ENCODE results near the gene PREB.

Gene PREB, protein sequence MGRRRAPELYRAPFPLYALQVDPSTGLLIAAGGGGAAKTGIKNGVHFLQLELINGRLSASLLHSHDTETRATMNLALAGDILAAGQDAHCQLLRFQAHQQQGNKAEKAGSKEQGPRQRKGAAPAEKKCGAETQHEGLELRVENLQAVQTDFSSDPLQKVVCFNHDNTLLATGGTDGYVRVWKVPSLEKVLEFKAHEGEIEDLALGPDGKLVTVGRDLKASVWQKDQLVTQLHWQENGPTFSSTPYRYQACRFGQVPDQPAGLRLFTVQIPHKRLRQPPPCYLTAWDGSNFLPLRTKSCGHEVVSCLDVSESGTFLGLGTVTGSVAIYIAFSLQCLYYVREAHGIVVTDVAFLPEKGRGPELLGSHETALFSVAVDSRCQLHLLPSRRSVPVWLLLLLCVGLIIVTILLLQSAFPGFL

DNA sequence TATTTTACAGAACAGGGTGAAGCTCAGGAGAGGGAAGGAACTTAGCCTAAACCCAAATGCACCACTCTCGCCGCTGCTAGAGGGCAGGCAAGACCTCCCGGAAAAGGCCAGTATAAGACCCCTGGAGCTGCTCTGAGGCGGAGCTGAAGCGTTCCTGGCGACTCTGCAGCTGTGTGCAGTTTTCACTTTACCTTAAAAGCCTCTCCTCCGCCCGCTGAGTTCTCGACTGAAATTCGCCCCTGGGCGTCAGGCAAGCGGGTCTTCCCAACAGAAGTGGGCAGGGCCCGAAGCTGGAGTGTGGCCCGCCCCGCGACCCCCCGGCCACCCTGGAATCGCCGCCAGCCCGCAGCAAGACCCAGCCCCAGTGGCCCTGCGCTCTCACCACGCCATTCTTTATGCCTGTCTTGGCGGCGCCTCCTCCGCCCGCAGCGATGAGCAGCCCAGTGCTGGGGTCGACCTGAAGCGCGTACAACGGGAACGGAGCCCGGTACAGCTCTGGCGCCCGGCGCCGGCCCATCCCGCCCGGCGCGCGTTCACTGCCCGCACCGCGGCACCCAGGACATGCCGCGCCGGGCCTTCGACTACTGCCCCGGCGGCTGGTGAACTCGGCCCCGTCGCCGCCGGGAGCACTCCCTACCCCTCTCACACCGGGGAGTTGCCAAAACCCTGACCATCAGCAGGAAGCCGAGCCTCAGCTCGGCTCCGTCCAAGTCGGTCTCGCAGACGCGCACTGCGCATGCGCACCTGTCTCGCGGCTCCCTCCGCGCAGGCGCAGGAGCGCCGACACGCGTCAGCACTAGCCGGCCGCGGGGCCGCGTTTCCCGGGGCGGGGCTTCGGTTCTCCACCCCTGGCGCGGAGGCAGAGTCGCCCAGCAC is at the start of gene PREB:
TSS of gene PREB (minus strand) at position 732 of the 876 bp plus-strand sequence. CDS start at position 517, 215 bp downstream.
- TF ChIP-seq TAF1 (IDR thresholded peaks at IDR 0.05; ENCODE audit: low read depth) = peak; percentile 81
- TF ChIP-seq CEBPB (IDR thresholded peaks at IDR 0.05) = no peak
- peak; percentile 51; the same call in 1 of the 2 replicates for TF ChIP-seq CREB1 (IDR thresholded peaks at IDR 0.05; ENCODE audit: low read depth)
- TF ChIP-seq ZBTB7A (IDR thresholded peaks at IDR 0.05; ENCODE audit: low read depth) = peak; percentile 68; the same call in 1 of the 2 replicates

DNA sequence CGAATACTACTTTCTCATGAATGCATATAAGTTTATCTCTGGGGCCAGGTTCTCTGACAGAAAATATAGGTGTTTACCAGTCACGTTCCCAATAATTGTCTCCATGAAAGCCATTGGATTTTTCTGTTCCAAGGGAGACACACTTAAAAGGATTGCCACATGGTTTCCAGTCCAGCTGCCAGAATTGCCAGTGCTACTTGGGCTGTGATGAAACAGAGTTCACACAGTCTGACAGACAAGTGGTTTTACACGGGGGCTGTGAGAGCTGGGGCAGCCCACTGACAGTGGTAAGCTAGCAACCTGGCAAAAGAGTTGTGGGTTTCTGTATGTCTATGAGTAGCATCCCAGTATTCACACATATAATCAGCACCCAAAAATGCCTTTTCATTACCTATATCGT is 49.7 kb upstream of the PREB start:
- TF ChIP-seq TEAD4 (IDR thresholded peaks at IDR 0.05) (no peak), RAD21 (IDR thresholded peaks at IDR 0.05; ENCODE audit: low read depth) (no peak), EGR1 (IDR thresholded peaks at IDR 0.05) (no peak), ZBTB7A (IDR thresholded peaks at IDR 0.05; ENCODE audit: low read depth) (no peak), FOXM1 (IDR thresholded peaks at IDR 0.05; ENCODE audit: borderline replicate concordance, low read depth) (no peak), YY1 (IDR thresholded peaks at IDR 0.05; ENCODE audit: low read depth) (no peak), NFIC (IDR thresholded peaks at IDR 0.05) (no peak), TCF12 (IDR thresholded peaks at IDR 0.05; ENCODE audit: low read depth) (no peak), CREB1 (IDR thresholded peaks at IDR 0.05; ENCODE audit: low read depth) (no peak), EP300 (IDR thresholded peaks at IDR 0.05; ENCODE audit: borderline replicate concordance) (no peak), CEBPB (IDR thresholded peaks at IDR 0.05) (no peak), TAF1 (IDR thresholded peaks at IDR 0.05; ENCODE audit: low read depth) (no peak)
- TF ChIP-seq, protein P1, sequence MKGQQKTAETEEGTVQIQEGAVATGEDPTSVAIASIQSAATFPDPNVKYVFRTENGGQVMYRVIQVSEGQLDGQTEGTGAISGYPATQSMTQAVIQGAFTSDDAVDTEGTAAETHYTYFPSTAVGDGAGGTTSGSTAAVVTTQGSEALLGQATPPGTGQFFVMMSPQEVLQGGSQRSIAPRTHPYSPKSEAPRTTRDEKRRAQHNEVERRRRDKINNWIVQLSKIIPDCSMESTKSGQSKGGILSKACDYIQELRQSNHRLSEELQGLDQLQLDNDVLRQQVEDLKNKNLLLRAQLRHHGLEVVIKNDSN (IDR thresholded peaks at IDR 0.05) = no peak
- TF ChIP-seq, protein P2, sequence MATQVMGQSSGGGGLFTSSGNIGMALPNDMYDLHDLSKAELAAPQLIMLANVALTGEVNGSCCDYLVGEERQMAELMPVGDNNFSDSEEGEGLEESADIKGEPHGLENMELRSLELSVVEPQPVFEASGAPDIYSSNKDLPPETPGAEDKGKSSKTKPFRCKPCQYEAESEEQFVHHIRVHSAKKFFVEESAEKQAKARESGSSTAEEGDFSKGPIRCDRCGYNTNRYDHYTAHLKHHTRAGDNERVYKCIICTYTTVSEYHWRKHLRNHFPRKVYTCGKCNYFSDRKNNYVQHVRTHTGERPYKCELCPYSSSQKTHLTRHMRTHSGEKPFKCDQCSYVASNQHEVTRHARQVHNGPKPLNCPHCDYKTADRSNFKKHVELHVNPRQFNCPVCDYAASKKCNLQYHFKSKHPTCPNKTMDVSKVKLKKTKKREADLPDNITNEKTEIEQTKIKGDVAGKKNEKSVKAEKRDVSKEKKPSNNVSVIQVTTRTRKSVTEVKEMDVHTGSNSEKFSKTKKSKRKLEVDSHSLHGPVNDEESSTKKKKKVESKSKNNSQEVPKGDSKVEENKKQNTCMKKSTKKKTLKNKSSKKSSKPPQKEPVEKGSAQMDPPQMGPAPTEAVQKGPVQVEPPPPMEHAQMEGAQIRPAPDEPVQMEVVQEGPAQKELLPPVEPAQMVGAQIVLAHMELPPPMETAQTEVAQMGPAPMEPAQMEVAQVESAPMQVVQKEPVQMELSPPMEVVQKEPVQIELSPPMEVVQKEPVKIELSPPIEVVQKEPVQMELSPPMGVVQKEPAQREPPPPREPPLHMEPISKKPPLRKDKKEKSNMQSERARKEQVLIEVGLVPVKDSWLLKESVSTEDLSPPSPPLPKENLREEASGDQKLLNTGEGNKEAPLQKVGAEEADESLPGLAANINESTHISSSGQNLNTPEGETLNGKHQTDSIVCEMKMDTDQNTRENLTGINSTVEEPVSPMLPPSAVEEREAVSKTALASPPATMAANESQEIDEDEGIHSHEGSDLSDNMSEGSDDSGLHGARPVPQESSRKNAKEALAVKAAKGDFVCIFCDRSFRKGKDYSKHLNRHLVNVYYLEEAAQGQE (IDR thresholded peaks at IDR 0.05; ENCODE audit: low read depth) = no peak
- TF ChIP-seq, protein P3, sequence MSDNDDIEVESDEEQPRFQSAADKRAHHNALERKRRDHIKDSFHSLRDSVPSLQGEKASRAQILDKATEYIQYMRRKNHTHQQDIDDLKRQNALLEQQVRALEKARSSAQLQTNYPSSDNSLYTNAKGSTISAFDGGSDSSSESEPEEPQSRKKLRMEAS (IDR thresholded peaks at IDR 0.05) = no peak

DNA sequence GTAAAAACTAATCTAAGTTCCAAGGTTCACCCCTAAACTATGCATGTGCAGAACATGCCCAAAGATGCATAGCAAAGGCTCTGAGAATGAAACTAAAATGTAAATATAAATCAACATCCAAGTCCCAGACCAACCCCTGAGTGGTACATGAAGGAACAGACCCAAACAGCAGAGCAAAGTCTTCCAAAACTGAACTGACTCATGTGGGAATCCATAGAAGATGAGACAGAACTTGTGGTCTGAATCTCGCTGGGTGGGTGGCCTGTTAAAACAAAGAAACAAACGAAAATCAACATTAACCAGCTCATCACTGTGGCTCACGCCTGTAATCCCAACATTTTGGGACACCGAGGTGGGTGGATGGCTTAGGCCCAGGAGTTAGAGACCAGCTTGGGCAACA is 47.9 kb upstream of the PREB start:
- TF ChIP-seq CREB1 (IDR thresholded peaks at IDR 0.05; ENCODE audit: low read depth) (no peak), YY1 (IDR thresholded peaks at IDR 0.05; ENCODE audit: low read depth) (no peak), FOXM1 (IDR thresholded peaks at IDR 0.05; ENCODE audit: borderline replicate concordance, low read depth) (no peak), TEAD4 (IDR thresholded peaks at IDR 0.05) (no peak), EP300 (IDR thresholded peaks at IDR 0.05; ENCODE audit: borderline replicate concordance) (no peak)

DNA sequence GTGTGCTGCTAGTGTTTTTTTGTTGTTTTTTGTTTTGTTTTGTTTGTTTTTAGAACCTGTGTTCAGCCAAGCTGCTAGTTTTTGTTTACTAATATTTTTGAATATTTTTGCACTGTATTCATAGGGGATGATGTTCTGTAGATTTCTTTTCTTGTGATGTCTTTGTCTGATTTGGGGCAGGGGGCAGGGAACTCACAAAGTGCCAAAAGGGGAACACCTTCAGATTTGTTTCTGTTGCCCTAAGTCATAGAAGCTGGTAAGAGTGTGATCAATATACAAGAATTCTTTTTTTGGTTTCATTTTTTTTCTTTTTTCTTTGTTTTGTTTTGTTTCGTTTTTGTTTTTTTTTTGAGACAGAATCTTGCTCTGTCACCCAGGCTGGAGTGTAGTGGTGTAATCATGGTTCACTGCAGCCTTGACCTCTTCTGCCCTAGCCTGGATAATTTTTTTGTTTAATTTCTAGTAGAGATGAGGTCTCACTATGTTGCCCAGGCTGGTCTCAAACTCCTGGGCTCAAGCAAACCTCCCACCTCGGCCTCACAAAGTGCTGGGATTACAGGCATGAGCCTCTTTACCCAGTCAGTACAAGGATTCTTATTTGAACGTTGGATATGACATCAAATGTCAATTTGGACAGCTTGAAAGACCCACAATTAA is 45.0 kb upstream of the PREB start:
- no peak for TF ChIP-seq CEBPB (IDR thresholded peaks at IDR 0.05)
- no peak for TF ChIP-seq EGR1 (IDR thresholded peaks at IDR 0.05)
- TF ChIP-seq TAF1 (IDR thresholded peaks at IDR 0.05; ENCODE audit: low read depth) = no peak
- TF ChIP-seq FOXM1 (IDR thresholded peaks at IDR 0.05; ENCODE audit: borderline replicate concordance, low read depth) = no peak
- TF ChIP-seq, protein P3 (IDR thresholded peaks at IDR 0.05) = no peak
- TF ChIP-seq YY1 (IDR thresholded peaks at IDR 0.05; ENCODE audit: low read depth) = no peak
- no peak for TF ChIP-seq CREB1 (IDR thresholded peaks at IDR 0.05; ENCODE audit: low read depth)
- TF ChIP-seq TEAD4 (IDR thresholded peaks at IDR 0.05) = no peak
- TF ChIP-seq, protein P1 (IDR thresholded peaks at IDR 0.05) = no peak
- TF ChIP-seq, protein P2 (IDR thresholded peaks at IDR 0.05; ENCODE audit: low read depth) = no peak

DNA sequence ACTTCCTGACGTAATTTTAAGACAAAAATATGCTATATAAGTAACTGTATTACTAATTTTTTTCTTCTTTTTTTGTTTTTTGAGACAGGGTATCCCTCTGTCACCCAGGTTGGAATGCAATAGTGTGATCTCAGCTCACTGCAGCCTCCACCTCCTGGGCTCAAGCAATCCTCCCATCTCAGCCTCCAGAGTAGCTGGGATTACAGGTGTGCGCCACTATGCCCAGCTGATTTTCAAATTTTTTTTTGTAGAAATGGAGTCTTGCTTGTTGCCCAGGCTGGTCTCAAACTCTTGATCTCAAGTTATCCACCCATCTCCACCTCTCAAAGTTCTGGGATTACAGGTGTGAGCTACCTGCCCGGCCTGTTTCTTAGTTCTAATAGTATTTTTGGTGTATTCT is 44.0 kb upstream of the PREB start:
- TF ChIP-seq EGR1 (IDR thresholded peaks at IDR 0.05) (no peak), NFIC (IDR thresholded peaks at IDR 0.05) (no peak), CREB1 (IDR thresholded peaks at IDR 0.05; ENCODE audit: low read depth) (no peak)
- TF ChIP-seq, protein P3 (IDR thresholded peaks at IDR 0.05) = no peak

All from Ishikawa (cell line).